HepG2 (cell line): Measurements from ENCODE around the gene FAM234A. TPM values are rescaled to one million over a fixed set of nuclear protein-coding genes. Genes with fewer than 3 reads are reported as not detected.

Experiments used
- ARNTL ChIP-seq: sonication (generic); formaldehyde crosslinking; IDR thresholded peaks from 2 replicates; pipeline ENCODE4 v1.4.0; 2020; ENCODE audit warnings: mild to moderate bottlenecking, missing genetic modification reagents
- DNMT3B ChIP-seq: conservative IDR thresholded peaks from 2 replicates; pipeline ENCODE4 v1.6.1; 2016; ENCODE audit warnings: missing biosample characterization, control low read depth
- ETV5 ChIP-seq: IDR thresholded peaks from 2 replicates; pipeline ENCODE4 v1.6.1; 2018; ENCODE audit warnings: missing biosample characterization, missing genetic modification reagents, inconsistent platforms, borderline replicate concordance
- FOSL1 ChIP-seq: sonication (generic); formaldehyde crosslinking; IDR thresholded peaks from 2 replicates; pipeline ENCODE4 v1.9.0; 2021; ENCODE audit warnings: missing genetic modification reagents, borderline replicate concordance
- FOXP1 ChIP-seq, 2 experiments: fragments of 450-650 bp in 1 of 2; IDR thresholded peaks; 2 replicates each; pipeline ENCODE4 v1.6.1; 2017 to 2018; ENCODE audit warnings: antibody characterized with exemption in 1 of 2
- GLI4 ChIP-seq: sonication (generic); formaldehyde crosslinking; IDR thresholded peaks from 2 replicates; pipeline ENCODE4 v1.5.1; 2020; ENCODE audit warnings: missing genetic modification reagents, mild to moderate bottlenecking, moderate library complexity, borderline replicate concordance
- HIVEP1 ChIP-seq: sonication (generic); formaldehyde crosslinking; IDR thresholded peaks from 2 replicates; pipeline ENCODE4 v1.4.0; 2020; ENCODE audit warnings: mild to moderate bottlenecking, missing genetic modification reagents
- HMGA1 ChIP-seq: sonication (generic); formaldehyde crosslinking; conservative IDR thresholded peaks from 2 replicates; pipeline ENCODE4 v1.4.0; 2020; ENCODE audit warnings: missing genetic modification reagents
- KDM3A ChIP-seq: IDR thresholded peaks from 2 replicates; pipeline ENCODE4 v1.6.1; 2018; ENCODE audit warnings: low read depth, missing compliant biosample characterization
- MLLT10 ChIP-seq: sonication (generic); formaldehyde crosslinking; IDR thresholded peaks from 2 replicates; pipeline ENCODE4 v1.4.0; 2020; ENCODE audit warnings: missing genetic modification reagents
- MYC ChIP-seq: sonication (generic); formaldehyde crosslinking; IDR thresholded peaks from 2 replicates; pipeline ENCODE4 v1.9.0; 2021; ENCODE audit warnings: missing genetic modification reagents, borderline replicate concordance
- PTBP1 ChIP-seq: fragments of 200-400 bp; formaldehyde crosslinking; IDR thresholded peaks from 2 replicates; pipeline ENCODE4 v1.6.1; 2018; ENCODE audit warnings: low read length, low read depth; ENCODE audit not compliant: poor library complexity, severe bottlenecking
- SRSF1 ChIP-seq: fragments of 200-400 bp; formaldehyde crosslinking; optimal IDR thresholded peaks from 2 replicates; pipeline ENCODE3; 2017; ENCODE audit warnings: mild to moderate bottlenecking, low read depth, low read length, moderate library complexity
- WIZ ChIP-seq: sonication (generic); formaldehyde crosslinking; IDR thresholded peaks from 2 replicates; pipeline ENCODE4 v1.5.1; 2020; ENCODE audit warnings: mild to moderate bottlenecking, missing genetic modification reagents
- ZNF225 ChIP-seq: sonication (generic); formaldehyde crosslinking; IDR thresholded peaks from 2 replicates; pipeline ENCODE4 v1.4.0; 2020; ENCODE audit warnings: mild to moderate bottlenecking, missing genetic modification reagents
- ZNF367 ChIP-seq: sonication (generic); formaldehyde crosslinking; IDR thresholded peaks from 2 replicates; pipeline ENCODE4 v1.4.0; 2020; ENCODE audit warnings: missing genetic modification reagents, borderline replicate concordance
- ZNF660 ChIP-seq: sonication (generic); formaldehyde crosslinking; IDR thresholded peaks from 2 replicates; pipeline ENCODE4 v1.5.1; 2020; ENCODE audit warnings: mild to moderate bottlenecking, low read depth, missing genetic modification reagents, borderline replicate concordance
- ZNF713 ChIP-seq: sonication (generic); formaldehyde crosslinking; IDR thresholded peaks from 2 replicates; pipeline ENCODE4 v1.4.0; 2020; ENCODE audit warnings: mild to moderate bottlenecking, missing genetic modification reagents
- ZNF792 ChIP-seq: IDR thresholded peaks from 2 replicates; pipeline ENCODE4 v1.6.1; 2016
- polyA plus RNA-seq, 8 experiments: library from polyadenylated mRNA; depleted of rRNA in 3 of 8; stranded (reverse) in 7 of 8; unstranded in 1 of 8; fragments of >200 nt; fragmentation: Illumina TruSeq in 4 of 8; extraction: Trizol in 4 of 8; gene quantifications; 2 replicates each; pipeline versions ENCODE4 v1.2.1 to v1.2.3, GENCODE V29; 2011 to 2016; ENCODE audit warnings: low read depth in 4 of 8, missing spikeins in 1 of 8, mixed read lengths in 1 of 8; ENCODE audit not compliant: insufficient read depth in 1 of 8
- total RNA-seq, 5 experiments: library from RNA; depleted of rRNA; stranded (reverse); fragments of >200 nt; fragmentation: Illumina TruSeq; extraction: Trizol; gene quantifications; 2 replicates each; pipeline ENCODE4 v1.2.3, GENCODE V29; 2016; ENCODE audit warnings: low read depth in 1 of 5
- TF ChIP-seq, protein P1 (sequence below): sonication (generic); formaldehyde crosslinking; IDR thresholded peaks from 2 replicates; pipeline ENCODE4; 2020; ENCODE audit warnings: missing genetic modification reagents, mild to moderate bottlenecking, borderline replicate concordance
- TF ChIP-seq, protein P2 (sequence below): IDR thresholded peaks from 2 replicates; pipeline ENCODE4 v1.6.1; 2016; ENCODE audit warnings: missing biosample characterization, missing genetic modification reagents, low read depth
- TF ChIP-seq, protein P3 (sequence below): sonication (generic); formaldehyde crosslinking; IDR thresholded peaks from 2 replicates; pipeline ENCODE4 v1.8.0; 2022; ENCODE audit warnings: mild to moderate bottlenecking, missing genetic modification reagents, moderate library complexity

FAM234A gene
- total and polyA plus RNA-seq, 2 of the 13 experiments (the other 11 are each of a cell fraction or from before 2014, with no cell fraction given), result 29.2 to 34.4 TPM

- TF ChIP-seq, protein P1, sequence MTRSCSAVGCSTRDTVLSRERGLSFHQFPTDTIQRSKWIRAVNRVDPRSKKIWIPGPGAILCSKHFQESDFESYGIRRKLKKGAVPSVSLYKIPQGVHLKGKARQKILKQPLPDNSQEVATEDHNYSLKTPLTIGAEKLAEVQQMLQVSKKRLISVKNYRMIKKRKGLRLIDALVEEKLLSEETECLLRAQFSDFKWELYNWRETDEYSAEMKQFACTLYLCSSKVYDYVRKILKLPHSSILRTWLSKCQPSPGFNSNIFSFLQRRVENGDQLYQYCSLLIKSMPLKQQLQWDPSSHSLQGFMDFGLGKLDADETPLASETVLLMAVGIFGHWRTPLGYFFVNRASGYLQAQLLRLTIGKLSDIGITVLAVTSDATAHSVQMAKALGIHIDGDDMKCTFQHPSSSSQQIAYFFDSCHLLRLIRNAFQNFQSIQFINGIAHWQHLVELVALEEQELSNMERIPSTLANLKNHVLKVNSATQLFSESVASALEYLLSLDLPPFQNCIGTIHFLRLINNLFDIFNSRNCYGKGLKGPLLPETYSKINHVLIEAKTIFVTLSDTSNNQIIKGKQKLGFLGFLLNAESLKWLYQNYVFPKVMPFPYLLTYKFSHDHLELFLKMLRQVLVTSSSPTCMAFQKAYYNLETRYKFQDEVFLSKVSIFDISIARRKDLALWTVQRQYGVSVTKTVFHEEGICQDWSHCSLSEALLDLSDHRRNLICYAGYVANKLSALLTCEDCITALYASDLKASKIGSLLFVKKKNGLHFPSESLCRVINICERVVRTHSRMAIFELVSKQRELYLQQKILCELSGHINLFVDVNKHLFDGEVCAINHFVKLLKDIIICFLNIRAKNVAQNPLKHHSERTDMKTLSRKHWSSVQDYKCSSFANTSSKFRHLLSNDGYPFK (CRISPR knock-in tag), result peak; percentile 3; the same call in 1 of the 2 replicates
- TF ChIP-seq ETV5 (CRISPR knock-in tag), result peak; percentile 60
- no peak for TF ChIP-seq FOXP1 (IDR thresholded peaks at IDR 0.05)
- TF ChIP-seq FOXP1 (CRISPR knock-in tag; IDR thresholded peaks at IDR 0.05), result no peak
- no peak for TF ChIP-seq WIZ (CRISPR knock-in tag)
- peak; percentile 76; the same call in 1 of the 2 replicates for TF ChIP-seq HIVEP1 (CRISPR knock-in tag)
- TF ChIP-seq ZNF792 (CRISPR knock-in tag), result no peak; the same call in 1 of the 2 replicates
- peak; percentile 43; the same call in 1 of the 2 replicates for TF ChIP-seq KDM3A (CRISPR knock-in tag)
- TF ChIP-seq ARNTL (CRISPR knock-in tag), result no peak
- TF ChIP-seq MYC (CRISPR knock-in tag), result peak; percentile 65; the same call in 1 of the 2 replicates
- 0 out of 2 replicates have a peak, but pooled peaks have one; percentile 9 for TF ChIP-seq ZNF225 (CRISPR knock-in tag)
- no peak for TF ChIP-seq HMGA1 (CRISPR knock-in tag)
- no peak for TF ChIP-seq PTBP1
- TF ChIP-seq ZNF660 (CRISPR knock-in tag), result no peak
- no peak for TF ChIP-seq FOSL1 (CRISPR knock-in tag)
- TF ChIP-seq, protein P2, sequence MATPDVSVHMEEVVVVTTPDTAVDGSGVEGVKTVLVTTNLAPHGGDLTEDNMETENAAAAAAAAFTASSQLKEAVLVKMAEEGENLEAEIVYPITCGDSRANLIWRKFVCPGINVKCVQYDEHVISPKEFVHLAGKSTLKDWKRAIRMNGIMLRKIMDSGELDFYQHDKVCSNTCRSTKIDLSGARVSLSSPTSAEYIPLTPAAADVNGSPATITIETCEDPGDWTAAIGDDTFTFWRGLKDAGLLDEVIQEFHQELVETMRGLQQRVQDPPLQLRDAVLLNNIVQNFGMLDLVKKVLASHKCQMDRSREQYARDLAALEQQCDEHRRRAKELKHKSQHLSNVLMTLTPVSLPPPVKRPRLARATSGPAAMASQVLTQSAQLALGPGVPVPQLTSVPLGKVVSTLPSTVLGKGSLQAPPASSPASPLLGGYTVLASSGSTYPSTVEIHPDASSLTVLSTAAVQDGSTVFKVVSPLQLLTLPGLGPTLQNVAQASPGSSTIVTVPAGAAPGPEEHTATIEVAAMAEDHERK, result no peak
- no peak for TF ChIP-seq SRSF1
- TF ChIP-seq ZNF713, result no peak
- TF ChIP-seq GLI4 (CRISPR knock-in tag), result no peak
- TF ChIP-seq ZNF367 (CRISPR knock-in tag), result no peak
- TF ChIP-seq MLLT10, result no peak
- TF ChIP-seq, protein P3, sequence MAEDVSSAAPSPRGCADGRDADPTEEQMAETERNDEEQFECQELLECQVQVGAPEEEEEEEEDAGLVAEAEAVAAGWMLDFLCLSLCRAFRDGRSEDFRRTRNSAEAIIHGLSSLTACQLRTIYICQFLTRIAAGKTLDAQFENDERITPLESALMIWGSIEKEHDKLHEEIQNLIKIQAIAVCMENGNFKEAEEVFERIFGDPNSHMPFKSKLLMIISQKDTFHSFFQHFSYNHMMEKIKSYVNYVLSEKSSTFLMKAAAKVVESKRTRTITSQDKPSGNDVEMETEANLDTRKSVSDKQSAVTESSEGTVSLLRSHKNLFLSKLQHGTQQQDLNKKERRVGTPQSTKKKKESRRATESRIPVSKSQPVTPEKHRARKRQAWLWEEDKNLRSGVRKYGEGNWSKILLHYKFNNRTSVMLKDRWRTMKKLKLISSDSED (CRISPR knock-in tag), result no peak
- no peak; the same call in 1 of the 2 replicates for TF ChIP-seq DNMT3B (CRISPR knock-in tag)
Measured at GRCh38 chr16:234468-235305, at the start of gene FAM234A (continued).
